ENCODE measurements around the gene C2CD2.

The C2CD2 gene

DNA sequence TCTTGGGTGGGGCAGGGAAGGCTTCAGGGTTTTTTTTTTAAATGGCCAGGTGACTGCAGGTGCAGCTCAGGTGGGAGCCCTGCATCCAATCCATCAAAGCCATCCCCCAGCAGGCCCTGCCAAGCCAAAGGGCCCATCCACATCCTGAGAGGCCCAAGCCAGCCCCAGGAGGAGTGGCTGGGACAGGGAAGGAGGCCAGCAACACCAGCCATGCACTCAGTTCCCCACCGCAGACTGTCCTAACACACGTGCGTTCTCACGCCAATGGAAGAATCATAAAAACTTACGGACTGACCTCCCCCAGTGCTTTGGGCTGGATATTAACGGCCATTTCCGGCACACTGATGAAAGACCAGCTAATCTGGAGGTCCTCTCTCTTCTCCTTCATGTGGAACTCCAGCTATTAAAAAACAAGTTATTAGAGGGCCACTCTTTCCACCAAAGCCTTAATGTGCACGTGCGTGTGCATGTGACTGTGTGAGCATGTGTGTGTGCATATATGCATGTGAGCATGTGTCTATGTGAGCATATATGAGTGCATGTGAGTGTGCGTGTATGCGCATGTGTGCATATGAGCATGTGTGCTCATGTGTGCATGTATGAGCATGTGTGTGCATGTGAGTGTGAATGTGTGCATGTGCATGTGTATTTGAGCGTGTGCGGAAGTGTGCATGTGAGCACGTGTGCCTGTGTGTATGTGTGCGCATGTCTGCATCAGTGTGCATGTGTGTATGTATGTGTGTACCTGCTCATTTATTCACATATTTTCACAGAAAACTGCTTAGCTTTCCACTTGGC lies 35.1 kb downstream of the C2CD2 start:
- TF ChIP-seq POLR2AphosphoS5 (IDR thresholded peaks at IDR 0.05; ENCODE audit: low read depth, low read length): no peak
- TF ChIP-seq FOXP2 (optimal IDR thresholded peaks at IDR 0.05; ENCODE audit: borderline replicate concordance, extremely low read depth, extremely low read length, insufficient read depth): no peak
- no peak for TF ChIP-seq REST (IDR thresholded peaks at IDR 0.05; ENCODE audit: insufficient read depth in 1 of 2, low read depth in 2 of 2, low read length in 2 of 2)
- no peak for TF ChIP-seq SIN3A (IDR thresholded peaks at IDR 0.05; ENCODE audit: borderline replicate concordance, insufficient read depth, low read length)
- TF ChIP-seq TAF1 (IDR thresholded peaks at IDR 0.05; ENCODE audit: borderline replicate concordance, insufficient read depth, low read length): no peak

GRCh38 chr21:41917531-41917930 lies 36.3 kb downstream of the C2CD2 start:
- no peak for TF ChIP-seq POLR2AphosphoS5 (IDR thresholded peaks at IDR 0.05; ENCODE audit: low read depth, low read length)
- TF ChIP-seq TAF1 (IDR thresholded peaks at IDR 0.05; ENCODE audit: borderline replicate concordance, insufficient read depth, low read length): no peak
- TF ChIP-seq FOXP2 (optimal IDR thresholded peaks at IDR 0.05; ENCODE audit: borderline replicate concordance, extremely low read depth, extremely low read length, insufficient read depth): no peak
- no peak for TF ChIP-seq SIN3A (IDR thresholded peaks at IDR 0.05; ENCODE audit: borderline replicate concordance, insufficient read depth, low read length)

DNA sequence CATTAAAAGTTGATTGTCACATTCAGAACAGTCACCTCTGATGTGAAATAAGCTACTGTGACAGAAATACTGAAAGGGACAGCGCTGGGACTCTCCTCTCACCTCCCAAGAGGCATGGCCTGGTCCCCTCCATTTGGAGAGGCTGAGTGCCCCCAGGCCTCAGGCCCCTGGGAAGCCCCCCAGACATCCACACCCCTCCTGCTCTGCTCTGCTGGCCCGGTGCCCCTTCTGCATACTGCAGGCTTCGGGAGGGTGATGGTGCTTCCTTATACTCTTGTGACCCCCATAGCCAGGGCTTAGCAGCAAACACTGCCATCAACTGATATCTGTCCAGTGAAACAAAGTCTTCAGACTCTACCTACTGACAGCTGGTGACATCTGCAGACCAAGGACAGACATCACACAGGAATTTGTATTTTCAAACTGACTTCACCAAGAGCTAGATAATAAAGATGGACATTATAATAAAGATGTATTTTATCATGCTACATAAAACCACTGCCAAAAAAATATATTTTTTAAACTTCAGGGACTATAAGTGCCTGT lies 36.9 kb downstream of the C2CD2 start:
- TF ChIP-seq REST (IDR thresholded peaks at IDR 0.05; ENCODE audit: insufficient read depth in 1 of 2, low read depth in 2 of 2, low read length in 2 of 2): no peak
- no peak for TF ChIP-seq POLR2AphosphoS5 (IDR thresholded peaks at IDR 0.05; ENCODE audit: low read depth, low read length)
- TF ChIP-seq TAF1 (IDR thresholded peaks at IDR 0.05; ENCODE audit: borderline replicate concordance, insufficient read depth, low read length): no peak

DNA sequence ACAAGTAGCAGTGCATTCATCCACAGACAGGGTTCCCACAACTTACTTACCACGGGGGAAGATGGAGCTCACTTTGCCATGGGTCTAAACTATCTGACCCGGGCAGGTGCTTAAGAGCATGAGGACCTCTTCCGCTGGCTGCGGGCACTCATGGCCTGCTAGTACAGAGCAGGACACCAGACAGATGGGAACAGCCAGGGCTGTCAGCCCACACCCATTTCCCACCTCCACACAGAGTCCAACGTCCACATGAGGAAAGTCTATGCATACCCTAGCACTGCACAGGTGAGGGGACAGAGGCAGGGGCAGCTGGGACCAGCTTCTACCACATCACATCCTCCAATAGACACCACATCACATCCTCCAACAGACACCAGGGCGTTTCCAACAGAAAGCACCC lies 38.9 kb downstream of the C2CD2 start:
- TF ChIP-seq POLR2AphosphoS5 (IDR thresholded peaks at IDR 0.05; ENCODE audit: low read depth, low read length) (no peak), FOXP2 (optimal IDR thresholded peaks at IDR 0.05; ENCODE audit: borderline replicate concordance, extremely low read depth, extremely low read length, insufficient read depth) (no peak), REST (IDR thresholded peaks at IDR 0.05; ENCODE audit: insufficient read depth in 1 of 2, low read depth in 2 of 2, low read length in 2 of 2) (no peak), SIN3A (IDR thresholded peaks at IDR 0.05; ENCODE audit: borderline replicate concordance, insufficient read depth, low read length) (no peak), TAF1 (IDR thresholded peaks at IDR 0.05; ENCODE audit: borderline replicate concordance, insufficient read depth, low read length) (no peak)

DNA sequence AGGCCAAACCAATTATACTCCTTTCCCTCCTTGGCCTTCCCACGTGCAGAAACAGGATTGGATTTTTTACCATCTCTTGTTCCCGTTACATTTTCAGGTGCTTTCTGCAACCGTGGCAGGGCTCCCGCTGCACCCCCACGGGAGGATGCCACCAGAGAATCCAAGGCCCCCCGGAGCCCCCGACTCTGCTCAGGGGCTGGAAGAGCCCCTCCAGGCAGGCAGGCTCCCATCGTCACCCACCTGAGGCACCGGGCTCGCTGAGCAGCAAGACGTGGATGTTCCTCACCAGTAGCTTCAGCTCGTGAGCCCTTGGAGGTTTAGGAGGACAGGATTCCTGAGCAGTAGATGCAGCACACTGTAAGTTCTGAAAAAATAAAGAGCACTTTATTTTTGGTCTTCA lies 39.5 kb downstream of the C2CD2 start:
- TF ChIP-seq TAF1 (IDR thresholded peaks at IDR 0.05; ENCODE audit: borderline replicate concordance, insufficient read depth, low read length) (no peak), SIN3A (IDR thresholded peaks at IDR 0.05; ENCODE audit: borderline replicate concordance, insufficient read depth, low read length) (no peak), FOXP2 (optimal IDR thresholded peaks at IDR 0.05; ENCODE audit: borderline replicate concordance, extremely low read depth, extremely low read length, insufficient read depth) (no peak), REST (IDR thresholded peaks at IDR 0.05; ENCODE audit: insufficient read depth in 1 of 2, low read depth in 2 of 2, low read length in 2 of 2) (no peak), POLR2AphosphoS5 (IDR thresholded peaks at IDR 0.05; ENCODE audit: low read depth, low read length) (no peak)

Data from PFSK-1 (cell line).